Stomach (tissue), 4 donors: ENCODE measurements around the gene CXCL14.

ENCODE experiments used
- CTCF ChIP-seq, 7 experiments: fragments of 450-650 bp in 4 of 7; fragments of 200-600 bp in 3 of 7; sonication (generic) in 3 of 7; IDR thresholded peaks; one replicate each; pipeline ENCODE4 v1.5.1; 2016 to 2019; ENCODE audit warnings: antibody characterized with exemption in 7 of 7, control low read depth in 2 of 7, mild to moderate bottlenecking in 1 of 7
- POLR2A ChIP-seq, 4 donors: fragments of 450-650 bp; IDR thresholded peaks; one replicate each; pipeline ENCODE4 v1.6.1; 2016; ENCODE audit warnings: antibody characterized with exemption in 4 of 4, control low read depth in 2 of 4, mild to moderate bottlenecking in 1 of 4, moderate library complexity in 1 of 4
- POLR2AphosphoS5 ChIP-seq, 3 donors: sonication (generic); formaldehyde crosslinking; IDR thresholded peaks; one replicate each; pipeline ENCODE4 v1.6.1; 2016; ENCODE audit warnings: antibody characterized with exemption in 3 of 3

GRCh38 chr5:135539430-135540005, 39.3 kb downstream of the CXCL14 start:
- TF ChIP-seq CTCF (IDR thresholded peaks at IDR 0.05) (no peak), POLR2AphosphoS5 (IDR thresholded peaks at IDR 0.05) (no peak), POLR2A (IDR thresholded peaks at IDR 0.05) (no peak)
